Measurements from ENCODE around the gene LDHD.

LDHD gene

DNA sequence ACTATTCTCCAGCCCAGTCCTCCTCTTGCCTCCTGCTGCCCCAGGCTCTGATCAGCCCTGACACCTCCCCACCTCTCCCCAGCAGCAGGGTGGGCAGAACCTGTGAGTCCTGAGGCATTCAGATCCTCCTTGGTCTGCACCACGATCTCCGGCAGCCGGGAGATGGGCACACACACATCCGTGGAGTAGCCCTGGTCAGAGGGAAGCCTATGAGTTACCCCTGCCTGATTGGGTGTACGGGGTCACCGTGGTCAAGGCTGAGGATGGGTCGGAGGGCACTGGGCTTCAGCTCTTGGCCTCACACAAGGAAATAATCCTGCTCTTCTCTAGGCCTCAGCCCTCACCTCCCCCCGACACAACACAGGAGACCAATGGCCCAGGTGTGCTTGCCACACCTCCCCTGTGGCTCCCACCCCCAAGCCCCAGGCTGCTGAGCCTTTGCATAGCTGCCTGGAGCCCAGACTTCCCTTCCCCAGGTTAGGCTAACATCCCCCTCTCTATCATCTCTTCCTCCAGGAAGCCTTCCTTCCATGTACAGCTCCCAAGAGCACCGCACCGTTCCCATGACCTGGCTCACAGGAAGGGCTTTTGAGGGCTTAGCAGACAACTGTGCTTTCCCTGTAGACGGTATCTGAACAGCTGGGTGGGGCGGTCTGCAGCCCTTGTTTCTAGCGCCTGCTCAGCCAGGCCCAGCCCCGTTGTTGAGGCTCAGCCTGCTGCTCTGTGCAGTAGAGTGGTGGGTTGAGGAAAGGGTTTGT is 3.7 kb downstream of the LDHD start:
- Histone ChIP-seq H3K27me3 (ENCODE audit: control insufficient read depth, low read length) (no peaks in the 10 kb centered on the region; the same call in 1 of the 2 replicates), H3F3A (ENCODE audit: control insufficient read depth, insufficient read depth) (peaks cover 6% of the 10 kb centered on the region; the same call in 1 of the 2 replicates), H3K4me3 (ENCODE audit: low read length) (no peak overlapping the region), H4K20me1 (ENCODE audit: control insufficient read depth, insufficient read depth, low read depth, low read length) (no peaks in the 10 kb centered on the region), H3K9me2 (replicated peaks; ENCODE audit: control insufficient read depth, low read length) (no peaks in the 10 kb centered on the region), H3K9me3 (ENCODE audit: control insufficient read depth, insufficient read depth, low read length) (no peaks in the 10 kb centered on the region), H3K36me3 (ENCODE audit: control insufficient read depth, low read length) (no peaks in the 10 kb centered on the region), H3K4me2 (ENCODE audit: low read length) (no peak overlapping the region), H3K27ac (ENCODE audit: low read depth, low read length) (no peak overlapping the region), H3K79me2 (ENCODE audit: control insufficient read depth, low read length) (no peaks in the 10 kb centered on the region), H3K4me1 (ENCODE audit: control insufficient read depth, low read length) (peaks cover 41% of the 10 kb centered on the region)
- no peak for TF ChIP-seq EZH2phosphoT487 (IDR thresholded peaks at IDR 0.05; ENCODE audit: borderline replicate concordance, low read length)
- TF ChIP-seq, protein P1, sequence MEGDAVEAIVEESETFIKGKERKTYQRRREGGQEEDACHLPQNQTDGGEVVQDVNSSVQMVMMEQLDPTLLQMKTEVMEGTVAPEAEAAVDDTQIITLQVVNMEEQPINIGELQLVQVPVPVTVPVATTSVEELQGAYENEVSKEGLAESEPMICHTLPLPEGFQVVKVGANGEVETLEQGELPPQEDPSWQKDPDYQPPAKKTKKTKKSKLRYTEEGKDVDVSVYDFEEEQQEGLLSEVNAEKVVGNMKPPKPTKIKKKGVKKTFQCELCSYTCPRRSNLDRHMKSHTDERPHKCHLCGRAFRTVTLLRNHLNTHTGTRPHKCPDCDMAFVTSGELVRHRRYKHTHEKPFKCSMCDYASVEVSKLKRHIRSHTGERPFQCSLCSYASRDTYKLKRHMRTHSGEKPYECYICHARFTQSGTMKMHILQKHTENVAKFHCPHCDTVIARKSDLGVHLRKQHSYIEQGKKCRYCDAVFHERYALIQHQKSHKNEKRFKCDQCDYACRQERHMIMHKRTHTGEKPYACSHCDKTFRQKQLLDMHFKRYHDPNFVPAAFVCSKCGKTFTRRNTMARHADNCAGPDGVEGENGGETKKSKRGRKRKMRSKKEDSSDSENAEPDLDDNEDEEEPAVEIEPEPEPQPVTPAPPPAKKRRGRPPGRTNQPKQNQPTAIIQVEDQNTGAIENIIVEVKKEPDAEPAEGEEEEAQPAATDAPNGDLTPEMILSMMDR (IDR thresholded peaks at IDR 0.05; ENCODE audit: low read depth, low read length, poor library complexity, severe bottlenecking), result no peak

DNA sequence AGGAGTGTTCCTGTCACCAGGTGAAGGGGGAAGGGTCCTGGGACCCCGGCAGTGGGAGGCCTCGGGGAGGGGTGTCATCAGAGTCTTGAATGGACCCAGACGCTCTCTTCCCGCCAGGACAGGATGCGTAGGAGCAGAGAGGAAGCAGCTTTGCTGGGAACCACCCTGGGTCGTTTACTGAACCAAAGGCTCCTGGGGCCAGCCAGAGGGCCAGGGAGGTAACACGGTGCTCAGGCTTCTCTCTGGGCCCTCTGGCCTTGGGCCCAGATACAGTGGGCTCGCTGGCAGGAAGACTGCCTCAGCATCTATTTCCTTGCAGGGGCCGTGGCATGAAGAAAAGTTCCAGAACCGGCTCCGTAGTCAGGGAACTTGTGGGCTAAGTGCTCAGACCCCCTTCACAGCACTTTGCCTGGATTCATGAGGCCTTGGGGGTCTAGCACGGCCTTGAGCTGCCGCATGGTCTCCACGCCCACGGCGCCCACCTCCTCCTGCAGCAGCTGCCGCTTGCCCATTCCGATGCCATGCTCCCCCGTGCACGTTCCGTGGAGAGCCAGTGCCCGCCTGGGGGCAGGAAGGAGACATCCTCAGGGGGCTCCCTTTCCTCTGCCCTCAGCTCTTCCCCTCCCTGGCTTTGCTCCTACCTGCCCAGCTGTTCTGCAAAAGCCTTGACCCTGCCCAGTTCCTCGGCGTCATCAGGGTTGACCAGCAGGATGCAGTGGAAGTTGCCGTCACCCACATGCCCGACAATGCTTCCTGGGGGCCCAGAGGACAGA is 4.4 kb downstream of the LDHD start:
- H3F3A ChIP-seq (ENCODE audit: control insufficient read depth, insufficient read depth), result peaks cover 7% of the 10 kb centered on the region; the same call in 1 of the 2 replicates
- H4K20me1 ChIP-seq (ENCODE audit: control insufficient read depth, insufficient read depth, low read depth, low read length), result no peaks in the 10 kb centered on the region
- H3K4me1 ChIP-seq (ENCODE audit: control insufficient read depth, low read length), result peaks cover 45% of the 10 kb centered on the region
- H3K79me2 ChIP-seq (ENCODE audit: control insufficient read depth, low read length), result no peaks in the 10 kb centered on the region
- H3K4me3 ChIP-seq (ENCODE audit: low read length), result no peak overlapping the region
- no peaks in the 10 kb centered on the region for H3K9me2 ChIP-seq (replicated peaks; ENCODE audit: control insufficient read depth, low read length)
- H3K4me2 ChIP-seq (ENCODE audit: low read length), result 0 out of 2 replicates have a peak overlapping the region, but pooled peaks have one; percentile 84
- H3K27me3 ChIP-seq (ENCODE audit: control insufficient read depth, low read length), result no peaks in the 10 kb centered on the region; the same call in 1 of the 2 replicates
- TF ChIP-seq, protein P1 (IDR thresholded peaks at IDR 0.05; ENCODE audit: low read depth, low read length, poor library complexity, severe bottlenecking), result no peak
- TF ChIP-seq EZH2phosphoT487 (IDR thresholded peaks at IDR 0.05; ENCODE audit: borderline replicate concordance, low read length), result no peak
- H3K9me3 ChIP-seq (ENCODE audit: control insufficient read depth, insufficient read depth, low read length), result no peaks in the 10 kb centered on the region
- H3K27ac ChIP-seq (ENCODE audit: low read depth, low read length), result no peak overlapping the region
- H3K36me3 ChIP-seq (ENCODE audit: control insufficient read depth, low read length), result no peaks in the 10 kb centered on the region

DNA sequence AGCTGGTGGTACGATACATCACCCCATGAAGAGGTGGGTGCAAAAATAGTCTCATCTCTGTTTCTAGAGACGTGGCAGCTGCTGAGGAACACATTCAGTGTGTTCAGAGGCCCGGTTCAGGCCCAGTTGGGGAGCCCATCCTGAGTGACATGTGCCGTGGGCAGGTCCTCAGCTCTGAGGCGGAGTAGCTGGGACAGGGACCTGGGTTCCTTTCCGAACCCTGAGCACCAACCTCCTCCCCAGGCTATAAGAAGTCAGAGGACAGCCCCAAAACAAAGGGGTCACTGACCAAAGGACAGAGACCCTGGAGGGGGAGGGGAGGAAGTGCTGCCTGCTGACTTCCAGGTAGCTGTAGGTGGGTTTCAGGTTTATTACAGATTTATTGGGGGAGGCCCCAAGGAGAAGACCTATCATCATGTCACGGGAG is 5.1 kb downstream of the LDHD start:
- Histone ChIP-seq H3K4me1 (ENCODE audit: control insufficient read depth, low read length) (peaks cover 45% of the 10 kb centered on the region), H3K4me2 (ENCODE audit: low read length) (peak overlapping the region; percentile 84), H3K4me3 (ENCODE audit: low read length) (peak overlapping the region; percentile 58; the same call in 1 of the 2 replicates)

More for the DNA sequence above, 5.1 kb downstream of the LDHD start:
- H3K27me3 ChIP-seq (ENCODE audit: control insufficient read depth, low read length), result no peaks in the 10 kb centered on the region; the same call in 1 of the 2 replicates
- no peaks in the 10 kb centered on the region for H3K9me2 ChIP-seq (replicated peaks; ENCODE audit: control insufficient read depth, low read length)
- H3K9me3 ChIP-seq (ENCODE audit: control insufficient read depth, insufficient read depth, low read length), result no peaks in the 10 kb centered on the region
- H4K20me1 ChIP-seq (ENCODE audit: control insufficient read depth, insufficient read depth, low read depth, low read length), result no peaks in the 10 kb centered on the region
- H3K36me3 ChIP-seq (ENCODE audit: control insufficient read depth, low read length), result no peaks in the 10 kb centered on the region
- peaks cover 7% of the 10 kb centered on the region; the same call in 1 of the 2 replicates for H3F3A ChIP-seq (ENCODE audit: control insufficient read depth, insufficient read depth)
- no peaks in the 10 kb centered on the region for H3K79me2 ChIP-seq (ENCODE audit: control insufficient read depth, low read length)
- TF ChIP-seq EZH2phosphoT487 (IDR thresholded peaks at IDR 0.05; ENCODE audit: borderline replicate concordance, low read length), result no peak
- TF ChIP-seq, protein P1 (IDR thresholded peaks at IDR 0.05; ENCODE audit: low read depth, low read length, poor library complexity, severe bottlenecking), result peak; percentile 11
- H3K27ac ChIP-seq (ENCODE audit: low read depth, low read length), result no peak overlapping the region
